GM19455 (cell line): ENCODE results near the gene CD109.
"Not testable (repeated sequence)": the region's sequence is repeated elsewhere in the genome, so short reads cannot be mapped to it uniquely, and the experiment has no call there.

ENCODE experiments used
- ATAC-seq: cut with Tn5 transposase; IDR thresholded peaks from one replicate; pipeline ENCODE4 v1.9.1; 2021; ENCODE audit not compliant: unreplicated experiment

The CD109 gene

DNA sequence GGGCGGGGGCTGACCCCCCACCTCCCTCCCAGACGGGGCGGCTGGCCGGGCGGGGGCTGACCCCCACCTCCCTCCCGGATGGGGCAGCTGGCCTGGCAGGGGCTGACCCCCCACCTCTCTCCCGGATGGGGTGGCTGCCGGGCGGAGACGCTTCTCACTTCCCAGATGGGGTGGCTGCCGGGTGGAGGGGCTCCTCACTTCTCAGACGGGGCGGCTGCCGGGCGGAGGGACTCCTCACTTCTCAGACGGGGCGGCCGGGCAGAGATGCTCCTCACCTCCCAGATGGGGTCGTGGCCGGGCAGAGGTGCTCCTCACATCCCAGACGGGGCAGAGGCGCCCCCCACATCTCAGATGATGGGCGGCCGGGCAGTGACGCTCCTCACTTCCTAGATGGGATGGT is 155.0 kb downstream of the CD109 start:
- not testable (repeated sequence) for ATAC-seq

DNA sequence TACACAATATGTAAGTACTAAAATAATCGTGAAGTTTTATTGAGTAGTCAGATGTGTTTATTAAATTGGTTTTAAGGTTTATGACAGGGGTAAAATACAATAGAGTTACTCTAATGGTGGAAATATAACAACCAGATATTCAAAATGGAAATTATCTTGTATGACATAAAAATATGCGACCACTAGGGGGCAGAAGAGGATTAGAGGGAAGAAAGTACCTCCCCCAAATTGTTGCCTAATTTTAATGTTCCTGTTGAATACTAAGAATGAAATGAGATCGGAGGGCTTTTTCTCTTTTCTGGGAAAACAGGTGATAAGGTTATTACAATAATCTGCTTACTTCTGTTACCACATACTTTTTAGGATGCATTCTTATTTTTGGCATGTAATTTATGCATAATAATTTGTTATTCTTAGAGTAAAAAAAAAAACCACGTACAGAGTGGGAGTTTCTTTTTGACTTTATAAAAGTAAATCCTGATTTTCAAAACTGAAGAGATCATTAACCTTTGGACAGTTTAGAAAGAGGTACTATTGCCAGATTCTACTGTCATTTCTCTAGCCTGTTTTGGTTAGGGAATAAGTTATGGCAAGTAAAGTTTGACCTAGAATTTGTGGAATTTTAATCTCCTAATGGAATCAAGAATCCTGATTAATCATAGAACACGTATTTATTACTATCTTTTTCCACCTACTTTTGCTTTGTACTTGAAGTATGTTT is 159.2 kb downstream of the CD109 start:
- ATAC-seq, result peak; percentile 45

DNA sequence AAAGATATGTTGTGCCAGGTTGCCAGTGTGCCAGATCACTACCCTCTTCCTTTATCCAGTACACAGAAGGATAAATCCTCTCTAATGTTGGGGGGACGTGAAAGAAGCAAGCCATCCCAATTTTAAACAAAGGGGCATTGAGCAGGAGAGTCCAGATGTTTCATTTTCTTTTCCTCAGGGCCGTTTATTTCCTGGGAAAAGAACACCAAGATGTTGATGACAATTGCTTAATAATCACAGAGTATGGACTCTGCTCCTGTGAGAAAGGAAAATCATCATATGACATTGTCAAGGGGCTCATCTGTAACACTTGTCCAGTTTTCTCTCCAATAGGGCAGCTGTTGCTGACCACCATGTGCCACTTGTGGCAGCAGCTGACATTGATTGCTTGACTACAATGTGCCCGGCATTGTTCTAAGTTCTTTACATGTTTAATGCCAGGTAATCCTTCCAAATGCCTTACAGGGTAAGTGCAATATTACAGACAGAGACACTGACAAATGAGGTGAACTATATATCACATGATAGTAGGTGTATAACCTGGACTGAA is 161.4 kb downstream of the CD109 start:
- no peak for ATAC-seq

DNA sequence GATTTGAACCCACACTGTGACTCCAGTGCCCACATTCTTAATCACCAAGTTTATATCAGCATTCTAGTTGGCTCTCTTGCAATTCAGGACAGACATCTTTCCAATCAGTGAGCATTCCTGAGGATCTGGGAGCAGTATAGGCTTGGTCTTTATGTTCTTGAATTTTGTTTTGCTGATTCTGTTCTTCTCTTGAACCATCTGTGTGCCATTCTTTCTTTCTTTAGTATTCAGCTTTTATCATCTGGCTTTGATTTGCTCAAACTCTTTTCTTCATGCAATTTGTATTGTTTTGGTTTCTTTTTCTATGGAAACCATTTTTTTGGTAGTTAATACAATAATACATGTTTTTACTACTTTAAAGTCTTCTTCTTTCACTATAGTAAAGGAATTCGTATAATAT is 162.4 kb downstream of the CD109 start:
- ATAC-seq, result no peak

DNA sequence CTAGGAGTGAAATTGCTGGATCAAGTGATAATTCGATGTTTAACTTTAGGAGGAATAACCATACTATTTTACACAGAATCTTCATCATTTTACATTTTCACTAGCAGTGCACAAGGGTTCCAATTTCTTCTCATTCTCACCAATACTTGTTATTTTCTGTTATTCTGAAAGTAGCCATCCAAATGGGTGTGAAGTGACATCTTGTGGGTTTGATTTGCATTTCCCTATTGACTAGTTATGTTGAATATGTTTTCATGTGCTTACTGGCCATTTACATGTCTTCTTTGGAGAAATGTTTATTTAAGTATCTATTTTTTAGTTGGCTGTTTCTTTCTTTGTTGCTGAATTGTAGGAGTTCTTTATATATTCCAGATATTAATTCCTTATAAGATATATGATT is 164.3 kb downstream of the CD109 start:
- no peak for ATAC-seq

DNA sequence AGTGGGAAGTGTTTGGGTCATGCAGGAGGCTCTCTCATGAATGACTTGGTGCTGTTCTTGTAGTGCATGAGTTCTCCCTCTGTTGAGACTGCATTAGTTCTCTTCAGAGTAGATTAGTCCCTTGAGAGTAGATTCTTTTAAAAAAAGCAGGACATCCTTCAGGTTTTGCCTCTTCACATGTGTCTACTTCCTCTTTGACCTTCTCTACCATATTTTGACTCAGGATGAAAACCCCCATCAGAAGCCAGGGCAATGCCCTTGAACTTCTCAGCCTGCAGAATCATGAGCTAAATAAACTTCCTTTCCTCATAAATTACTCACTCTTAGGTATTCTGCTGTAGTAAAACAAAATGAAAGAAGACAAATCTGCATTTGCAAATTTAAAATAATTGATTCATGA is 170.3 kb downstream of the CD109 start:
- no peak for ATAC-seq

DNA sequence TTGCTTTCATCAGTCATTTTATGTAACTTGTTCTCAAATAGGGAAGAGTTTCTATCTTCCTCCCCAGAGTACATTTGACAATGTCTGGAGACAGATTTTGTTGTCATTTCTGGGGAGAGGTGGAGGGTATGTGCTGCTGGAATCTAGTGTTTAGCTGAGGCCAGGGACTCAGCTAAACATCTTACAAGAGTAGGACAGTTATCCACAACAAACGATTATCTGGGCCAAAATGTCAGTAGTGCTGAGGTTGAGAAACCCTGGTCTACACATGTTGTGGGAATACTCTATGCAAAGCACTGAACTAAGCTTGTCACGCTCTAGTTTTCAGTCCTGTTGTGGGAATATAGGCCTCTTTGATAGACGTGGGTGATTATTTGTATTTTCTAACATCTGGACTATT is 171.4 kb downstream of the CD109 start:
- no peak for ATAC-seq

DNA sequence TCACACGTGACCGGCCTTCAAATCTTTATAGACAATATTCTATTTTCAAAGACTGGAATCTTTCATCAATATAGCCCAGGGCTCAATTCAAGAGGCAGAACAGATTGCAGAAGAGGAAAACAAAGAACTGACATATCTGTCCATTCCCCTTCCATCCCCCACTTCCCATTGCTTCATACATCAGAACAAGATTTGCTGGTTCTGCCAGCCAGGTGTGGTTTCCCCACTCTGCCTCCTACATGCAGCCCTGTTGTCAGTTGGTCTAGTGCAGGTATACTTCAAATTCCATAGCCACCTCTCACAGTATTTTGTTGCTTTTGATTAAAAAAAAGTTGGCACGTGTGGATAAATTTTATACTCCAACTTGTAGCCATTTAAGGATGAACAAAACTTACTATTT is 174.9 kb downstream of the CD109 start:
- ATAC-seq, result no peak

DNA sequence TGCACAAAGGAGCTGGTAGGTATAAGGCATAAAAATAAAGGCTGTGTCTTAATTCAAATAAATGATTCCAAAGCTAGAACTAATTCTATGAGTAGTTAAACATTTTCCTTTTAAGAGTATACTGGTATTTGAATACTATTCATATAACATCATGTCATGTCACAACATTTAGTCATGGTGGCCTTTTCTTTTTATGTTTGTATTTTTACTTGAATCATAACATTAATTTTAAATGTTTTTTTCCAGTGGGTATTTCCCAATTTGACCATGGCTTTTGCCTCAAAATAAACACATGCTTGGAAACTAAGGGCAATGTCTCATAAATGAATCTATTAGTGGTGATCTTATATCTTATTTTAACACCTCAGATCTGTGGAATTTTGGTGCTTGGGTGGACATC is 177.1 kb downstream of the CD109 start:
- ATAC-seq, result no peak
